HCT116 (cell line): ENCODE measurements around the gene GLI3. TPM values are rescaled to one million over a fixed set of nuclear protein-coding genes. Genes with fewer than 3 reads are reported as not detected.

ENCODE experiments used
- ATAC-seq: fragments of 200-7000 bp; cut with Tn5 transposase; 2 replicates; pipeline ENCODE4 v1.9.1; 2020; ENCODE audit warnings: mild to moderate bottlenecking, moderate library complexity
- BruUV-seq: library from RNA; stranded (reverse); fragments of 400-500 nt; replicated peaks from 2 replicates; lab custom pipeline; 2021; lab: Mats Ljungman, UMichigan
- CTCF ChIA-PET: fragments of 300-600 bp; sonication (Branson Sonifier 250); formaldehyde crosslinking; loops from one replicate; lab custom pipeline; 2021; ENCODE audit warnings: antibody characterized with exemption; lab: Charles Lee
- POLR2A ChIA-PET: fragments of 300-600, 350-600 bp; sonication (Branson Sonifier 250); formaldehyde crosslinking; loops from one replicate; lab custom pipeline; 2021; ENCODE audit warnings: antibody characterized with exemption; lab: Charles Lee
- RAD21 ChIA-PET, 2 experiments: fragments of 300-600 bp; sonication (Branson Sonifier 250); formaldehyde crosslinking; loops; one replicate each; lab custom pipeline; 2023; ENCODE audit warnings: low total read pairs in 2 of 2; ENCODE audit not compliant: uncharacterized antibody in 2 of 2, unreplicated experiment in 2 of 2, low non-redundant PET in 1 of 2; lab: Charles Lee
- DNase-seq: peaks from one replicate; pipeline ENCODE4 v3.0.0-alpha.2; 2010; ENCODE audit warnings: low read depth, low spot score
- H2AFZ ChIP-seq: fragments of 200-600 bp; shearing (Covaris generic), sonication (generic); 2 replicates; pipeline ENCODE4 v1.6.1; 2017; ENCODE audit warnings: low read depth, mixed run types, mixed read lengths, antibody characterized with exemption, low read length; ENCODE audit not compliant: poor library complexity, severe bottlenecking
- H3K27ac ChIP-seq: 2 replicates; pipeline ENCODE4 v1.5.1; 2012; ENCODE audit warnings: low read depth, low read length
- H3K27me3 ChIP-seq: fragments of 200-600 bp; sonication (generic); 2 replicates; pipeline ENCODE4 v1.6.1; 2016; ENCODE audit warnings: mixed run types, low read length, mixed read lengths; ENCODE audit not compliant: insufficient read depth
- H3K36me3 ChIP-seq, 2 experiments: fragments of 200-500 bp in 1 of 2; fragments of 200-600 bp in 1 of 2; sonication (Bioruptor generic) in 1 of 2; sonication (generic) in 1 of 2; 2 replicates each; pipeline versions ENCODE4 v1.5.1 to v1.6.1; 2014 to 2016; ENCODE audit warnings: low read length in 2 of 2, inconsistent platforms in 1 of 2, mixed read lengths in 1 of 2, mixed run types in 1 of 2; ENCODE audit not compliant: insufficient read depth in 2 of 2, control insufficient read depth in 1 of 2
- H3K4me1 ChIP-seq, 2 experiments: fragments of 200-600 bp in 1 of 2; sonication (generic) in 1 of 2; 2 replicates each; pipeline versions ENCODE4 v1.5.1 to v1.6.1; 2012 to 2017; ENCODE audit warnings: low read length in 2 of 2, inconsistent platforms in 1 of 2, mild to moderate bottlenecking in 1 of 2, mixed read lengths in 1 of 2, mixed run types in 1 of 2, moderate library complexity in 1 of 2; ENCODE audit not compliant: insufficient read depth in 2 of 2, control insufficient read depth in 1 of 2
- H3K4me2 ChIP-seq: fragments of 200-600 bp; sonication (generic); 2 replicates; pipeline ENCODE4 v1.6.1; 2017; ENCODE audit warnings: mixed run types, low read length, mixed read lengths
- H3K4me3 ChIP-seq, 2 experiments: fragments of 200-600 bp in 1 of 2; sonication (generic) in 1 of 2; replicated peaks in 1 of 2; 2 replicates each; pipeline ENCODE4 v1.5.1; 2011 to 2016; ENCODE audit warnings: low read length in 2 of 2, control low read depth in 1 of 2, low read depth in 1 of 2, mild to moderate bottlenecking in 1 of 2, mixed read lengths in 1 of 2, mixed run types in 1 of 2
- H3K79me2 ChIP-seq: fragments of 200-600 bp; sonication (generic); 2 replicates; pipeline ENCODE4 v1.6.1; 2017; ENCODE audit warnings: mild to moderate bottlenecking, mixed run types, low read length, moderate library complexity, mixed read lengths; ENCODE audit not compliant: insufficient read depth
- H3K9ac ChIP-seq: fragments of 200-600 bp; sonication (generic); 2 replicates; pipeline ENCODE4 v1.6.1; 2016; ENCODE audit warnings: low read length, mixed read lengths
- H3K9me2 ChIP-seq: fragments of 200-600 bp; sonication (generic), shearing (Covaris generic); 2 replicates; pipeline ENCODE4 v1.6.1; 2017; ENCODE audit warnings: mixed run types, mild to moderate bottlenecking, moderate library complexity; ENCODE audit not compliant: insufficient read depth
- H3K9me3 ChIP-seq, 2 experiments: fragments of 200-500 bp in 1 of 2; fragments of 200-600 bp in 1 of 2; sonication (Bioruptor generic) in 1 of 2; sonication (generic) in 1 of 2; 2 replicates each; pipeline ENCODE4 v1.6.1; 2014 to 2017; ENCODE audit warnings: low read length in 2 of 2, mixed read lengths in 2 of 2, inconsistent platforms in 1 of 2, low read depth in 1 of 2, mild to moderate bottlenecking in 1 of 2, mixed run types in 1 of 2, moderate library complexity in 1 of 2; ENCODE audit not compliant: control insufficient read depth in 1 of 2, insufficient read depth in 1 of 2
- H4K20me1 ChIP-seq: fragments of 200-600 bp; sonication (generic), shearing (Covaris generic); 2 replicates; pipeline ENCODE4 v1.6.1; 2017; ENCODE audit warnings: mixed run types, mild to moderate bottlenecking, moderate library complexity; ENCODE audit not compliant: insufficient read depth
- REST ChIP-seq: IDR thresholded peaks from 2 replicates; pipeline ENCODE4 v1.6.1; 2012; ENCODE audit warnings: low read depth
- intact Hi-C: fragments of 100-400 bp; cut with micrococcal nuclease; formaldehyde crosslinking; loops from 2 replicates; pipeline ENCODE4 v1.10.0; 2022
- total RNA-seq: library from RNA; stranded (reverse); gene quantifications from one replicate; pipeline ENCODE4 v1.2.1, GENCODE V29; 2021; ENCODE audit not compliant: unreplicated experiment

GLI3 gene
- total RNA-seq, 1 experiment from 2014 or later, result 0.07 TPM

GRCh38 chr7:42117201-42117600 lies 119.8 kb downstream of the GLI3 start:
- RAD21 ChIA-PET, result no interaction called here

More at GRCh38 chr7:42117201-42117600, 119.8 kb downstream of the GLI3 start:
- Histone ChIP-seq H3K9me3 (no peaks in the 10 kb centered on the region), H3K27ac (no peak overlapping the region), H3K79me2 (no peaks in the 10 kb centered on the region), H2AFZ (no peak overlapping the region), H3K4me3 (no peak overlapping the region), H3K4me1 (no peaks in the 10 kb centered on the region), H3K9me2 (no peaks in the 10 kb centered on the region), H4K20me1 (no peaks in the 10 kb centered on the region), H3K36me3 (no peaks in the 10 kb centered on the region), H3K27me3 (peaks cover 10% of the 10 kb centered on the region; the same call in 1 of the 2 replicates), H3K4me2 (no peak overlapping the region), H3K9ac (no peak overlapping the region)
- POLR2A ChIA-PET, result no interaction called here
- ATAC-seq, result no peak
- no peak for TF ChIP-seq REST
- no TSS peak for BruUV-seq
- CTCF ChIA-PET, result no interaction called here
- intact Hi-C loops, result no loop called here
- DNase-seq, result no peak
